ENCODE results near the gene PSMD13. TPM values are rescaled to one million over a fixed set of nuclear protein-coding genes. Genes with fewer than 3 reads are reported as not detected.
A peak's percentile ranks its signal among the peaks of the same experiment; 100 is the strongest.

PSMD13 gene
- total and polyA plus RNA-seq, 2 of the 13 experiments (the other 11 are each of a cell fraction or from before 2014, with no cell fraction given), result 83.0 to 117 TPM

GRCh38 chr11:207208-207862, 29.4 kb upstream of the PSMD13 start, which contains the start of the genes BET1L and RIC8A (continued):
- TF ChIP-seq THAP7 (CRISPR knock-in tag; IDR thresholded peaks at IDR 0.05) (no peak), ETV5 (CRISPR knock-in tag; IDR thresholded peaks at IDR 0.05; ENCODE audit: borderline replicate concordance) (peak; percentile 91), SNAPC2 (CRISPR knock-in tag; IDR thresholded peaks at IDR 0.05) (peak; percentile 86; the same call in 1 of the 2 replicates), ZHX1 (CRISPR knock-in tag; IDR thresholded peaks at IDR 0.05; ENCODE audit: low read depth) (peak; percentile 62; the same call in 1 of the 2 replicates), ZNF275 (CRISPR knock-in tag; IDR thresholded peaks at IDR 0.05; ENCODE audit: borderline replicate concordance) (peak; percentile 61; the same call in 1 of the 2 replicates), ATAD3A (CRISPR knock-in tag; IDR thresholded peaks at IDR 0.05) (0 out of 2 replicates have a peak, but pooled peaks have one; percentile 31), HHEX (CRISPR knock-in tag; IDR thresholded peaks at IDR 0.05) (no peak), DNMT1 (CRISPR knock-in tag; IDR thresholded peaks at IDR 0.05) (peak; percentile 80; the same call in 1 of the 2 replicates), HMG20A (CRISPR knock-in tag; IDR thresholded peaks at IDR 0.05; ENCODE audit: borderline replicate concordance) (no peak), U2AF2 (IDR thresholded peaks at IDR 0.05; ENCODE audit: low read depth, low read length) (no peak), ZNF747 (CRISPR knock-in tag; IDR thresholded peaks at IDR 0.05; ENCODE audit: borderline replicate concordance) (peak; percentile 88), GATAD1 (CRISPR knock-in tag; IDR thresholded peaks at IDR 0.05) (peak; percentile 90), ZFP1 (CRISPR knock-in tag; IDR thresholded peaks at IDR 0.05) (no peak), PHF20 (CRISPR knock-in tag; IDR thresholded peaks at IDR 0.05) (peak; percentile 88), ZNF891 (CRISPR knock-in tag; IDR thresholded peaks at IDR 0.05) (no peak)
- TF ChIP-seq, protein P1, sequence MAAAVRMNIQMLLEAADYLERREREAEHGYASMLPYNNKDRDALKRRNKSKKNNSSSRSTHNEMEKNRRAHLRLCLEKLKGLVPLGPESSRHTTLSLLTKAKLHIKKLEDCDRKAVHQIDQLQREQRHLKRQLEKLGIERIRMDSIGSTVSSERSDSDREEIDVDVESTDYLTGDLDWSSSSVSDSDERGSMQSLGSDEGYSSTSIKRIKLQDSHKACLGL (CRISPR knock-in tag; IDR thresholded peaks at IDR 0.05), result peak; percentile 91; the same call in 1 of the 2 replicates
- TF ChIP-seq, protein P2, sequence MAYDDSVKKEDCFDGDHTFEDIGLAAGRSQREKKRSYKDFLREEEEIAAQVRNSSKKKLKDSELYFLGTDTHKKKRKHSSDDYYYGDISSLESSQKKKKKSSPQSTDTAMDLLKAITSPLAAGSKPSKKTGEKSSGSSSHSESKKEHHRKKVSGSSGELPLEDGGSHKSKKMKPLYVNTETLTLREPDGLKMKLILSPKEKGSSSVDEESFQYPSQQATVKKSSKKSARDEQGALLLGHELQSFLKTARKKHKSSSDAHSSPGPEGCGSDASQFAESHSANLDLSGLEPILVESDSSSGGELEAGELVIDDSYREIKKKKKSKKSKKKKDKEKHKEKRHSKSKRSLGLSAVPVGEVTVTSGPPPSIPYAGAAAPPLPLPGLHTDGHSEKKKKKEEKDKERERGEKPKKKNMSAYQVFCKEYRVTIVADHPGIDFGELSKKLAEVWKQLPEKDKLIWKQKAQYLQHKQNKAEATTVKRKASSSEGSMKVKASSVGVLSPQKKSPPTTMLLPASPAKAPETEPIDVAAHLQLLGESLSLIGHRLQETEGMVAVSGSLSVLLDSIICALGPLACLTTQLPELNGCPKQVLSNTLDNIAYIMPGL (CRISPR knock-in tag; IDR thresholded peaks at IDR 0.05; ENCODE audit: borderline replicate concordance in 1 of 2, low read depth in 1 of 2), result peak; percentile 83 to 89
- TF ChIP-seq, protein P3, sequence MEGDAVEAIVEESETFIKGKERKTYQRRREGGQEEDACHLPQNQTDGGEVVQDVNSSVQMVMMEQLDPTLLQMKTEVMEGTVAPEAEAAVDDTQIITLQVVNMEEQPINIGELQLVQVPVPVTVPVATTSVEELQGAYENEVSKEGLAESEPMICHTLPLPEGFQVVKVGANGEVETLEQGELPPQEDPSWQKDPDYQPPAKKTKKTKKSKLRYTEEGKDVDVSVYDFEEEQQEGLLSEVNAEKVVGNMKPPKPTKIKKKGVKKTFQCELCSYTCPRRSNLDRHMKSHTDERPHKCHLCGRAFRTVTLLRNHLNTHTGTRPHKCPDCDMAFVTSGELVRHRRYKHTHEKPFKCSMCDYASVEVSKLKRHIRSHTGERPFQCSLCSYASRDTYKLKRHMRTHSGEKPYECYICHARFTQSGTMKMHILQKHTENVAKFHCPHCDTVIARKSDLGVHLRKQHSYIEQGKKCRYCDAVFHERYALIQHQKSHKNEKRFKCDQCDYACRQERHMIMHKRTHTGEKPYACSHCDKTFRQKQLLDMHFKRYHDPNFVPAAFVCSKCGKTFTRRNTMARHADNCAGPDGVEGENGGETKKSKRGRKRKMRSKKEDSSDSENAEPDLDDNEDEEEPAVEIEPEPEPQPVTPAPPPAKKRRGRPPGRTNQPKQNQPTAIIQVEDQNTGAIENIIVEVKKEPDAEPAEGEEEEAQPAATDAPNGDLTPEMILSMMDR (CRISPR knock-in tag; IDR thresholded peaks at IDR 0.05), result peak; percentile 6; the same call in 1 of the 2 replicates
- TF ChIP-seq, protein P4, sequence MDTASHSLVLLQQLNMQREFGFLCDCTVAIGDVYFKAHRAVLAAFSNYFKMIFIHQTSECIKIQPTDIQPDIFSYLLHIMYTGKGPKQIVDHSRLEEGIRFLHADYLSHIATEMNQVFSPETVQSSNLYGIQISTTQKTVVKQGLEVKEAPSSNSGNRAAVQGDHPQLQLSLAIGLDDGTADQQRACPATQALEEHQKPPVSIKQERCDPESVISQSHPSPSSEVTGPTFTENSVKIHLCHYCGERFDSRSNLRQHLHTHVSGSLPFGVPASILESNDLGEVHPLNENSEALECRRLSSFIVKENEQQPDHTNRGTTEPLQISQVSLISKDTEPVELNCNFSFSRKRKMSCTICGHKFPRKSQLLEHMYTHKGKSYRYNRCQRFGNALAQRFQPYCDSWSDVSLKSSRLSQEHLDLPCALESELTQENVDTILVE (CRISPR knock-in tag; IDR thresholded peaks at IDR 0.05), result peak; percentile 93

Measured in HepG2 (cell line).